ENCODE results near the gene CES5A.
"Not testable (repeated sequence)": the region's sequence is repeated elsewhere in the genome, so short reads cannot be mapped to it uniquely, and the experiment has no call there.

The CES5A gene

GRCh38 chr16:55832773-55833691 is 42.1 kb downstream of the CES5A start, which contains the start of gene CES1:
Gene CES1 (minus strand): TSS chr16:55833096. CDS start chr16:55833055, 41 bp downstream.
- no peak for DNase-seq (ENCODE audit: low read depth)
- H3K4me3 ChIP-seq (ENCODE audit: control insufficient read depth, low read depth, low read length) = no peak within 1 kb of the TSS

GRCh38 chr16:55832425-55832772 is 42.8 kb downstream of the CES5A start:
- DNase-seq (ENCODE audit: low read depth) = no peak
- TF ChIP-seq CTCF (IDR thresholded peaks at IDR 0.05; ENCODE audit: control insufficient read depth, insufficient read depth, low read depth, low read length, missing control alignments) = no peak
- H3K4me3 ChIP-seq (ENCODE audit: control insufficient read depth, low read depth, low read length) = no peak overlapping the region

More at GRCh38 chr16:55832773-55833691, 42.1 kb downstream of the CES5A start, which contains the start of gene CES1:
- TF ChIP-seq CTCF (IDR thresholded peaks at IDR 0.05; ENCODE audit: control insufficient read depth, insufficient read depth, low read depth, low read length, missing control alignments) = no peak

- DNase-seq (ENCODE audit: low read depth) = no peak
- no peak for TF ChIP-seq CTCF (IDR thresholded peaks at IDR 0.05; ENCODE audit: control insufficient read depth, insufficient read depth, low read depth, low read length, missing control alignments)
- H3K4me3 ChIP-seq (ENCODE audit: control insufficient read depth, low read depth, low read length) = no peak overlapping the region
Measured at GRCh38 chr16:55830658-55831294, 44.4 kb downstream of the CES5A start.

- not testable (repeated sequence) for DNase-seq (ENCODE audit: low read depth); H3K4me3 ChIP-seq (ENCODE audit: control insufficient read depth, low read depth, low read length)
Measured at GRCh38 chr16:55829232-55829631, 45.9 kb downstream of the CES5A start.

- DNase-seq (ENCODE audit: low read depth) = no peak
- TF ChIP-seq CTCF (IDR thresholded peaks at IDR 0.05; ENCODE audit: control insufficient read depth, insufficient read depth, low read depth, low read length, missing control alignments) = no peak
- no peak overlapping the region for H3K4me3 ChIP-seq (ENCODE audit: control insufficient read depth, low read depth, low read length)
Measured at GRCh38 chr16:55828680-55829079, 46.5 kb downstream of the CES5A start.

- no peak for DNase-seq (ENCODE audit: low read depth)
Measured at GRCh38 chr16:55825115-55825728, 50.0 kb downstream of the CES5A start.

More at GRCh38 chr16:55825115-55825728, 50.0 kb downstream of the CES5A start:
- no peak for TF ChIP-seq CTCF (IDR thresholded peaks at IDR 0.05; ENCODE audit: control insufficient read depth, insufficient read depth, low read depth, low read length, missing control alignments)
- H3K4me3 ChIP-seq (ENCODE audit: control insufficient read depth, low read depth, low read length) = no peak overlapping the region

Measured in AG09309 (cell line).